Astrocyte of the cerebellum (primary cell): ENCODE results near the gene NUDT14.

Source experiments
- DNase-seq: peaks from one replicate; pipeline ENCODE4 v3.0.0-alpha.2; 2011; ENCODE audit warnings: low read depth
- H3K4me3 ChIP-seq: 2 replicates; pipeline ENCODE4 v1.5.1; 2011; ENCODE audit warnings: mild to moderate bottlenecking, low read depth, low read length, moderate library complexity
- in situ Hi-C: cut with HindIII; loops from 2 replicates; pipeline ENCODE4 v1.10.0; 2017; ENCODE audit warnings: low sequenced_read_pairs
- TF ChIP-seq, protein P1 (sequence below): IDR thresholded peaks from 2 replicates; pipeline ENCODE4 v1.5.1; 2012; ENCODE audit warnings: low read length, low read depth, moderate library complexity, mild to moderate bottlenecking; ENCODE audit errors: missing control alignments

Gene NUDT14

DNA sequence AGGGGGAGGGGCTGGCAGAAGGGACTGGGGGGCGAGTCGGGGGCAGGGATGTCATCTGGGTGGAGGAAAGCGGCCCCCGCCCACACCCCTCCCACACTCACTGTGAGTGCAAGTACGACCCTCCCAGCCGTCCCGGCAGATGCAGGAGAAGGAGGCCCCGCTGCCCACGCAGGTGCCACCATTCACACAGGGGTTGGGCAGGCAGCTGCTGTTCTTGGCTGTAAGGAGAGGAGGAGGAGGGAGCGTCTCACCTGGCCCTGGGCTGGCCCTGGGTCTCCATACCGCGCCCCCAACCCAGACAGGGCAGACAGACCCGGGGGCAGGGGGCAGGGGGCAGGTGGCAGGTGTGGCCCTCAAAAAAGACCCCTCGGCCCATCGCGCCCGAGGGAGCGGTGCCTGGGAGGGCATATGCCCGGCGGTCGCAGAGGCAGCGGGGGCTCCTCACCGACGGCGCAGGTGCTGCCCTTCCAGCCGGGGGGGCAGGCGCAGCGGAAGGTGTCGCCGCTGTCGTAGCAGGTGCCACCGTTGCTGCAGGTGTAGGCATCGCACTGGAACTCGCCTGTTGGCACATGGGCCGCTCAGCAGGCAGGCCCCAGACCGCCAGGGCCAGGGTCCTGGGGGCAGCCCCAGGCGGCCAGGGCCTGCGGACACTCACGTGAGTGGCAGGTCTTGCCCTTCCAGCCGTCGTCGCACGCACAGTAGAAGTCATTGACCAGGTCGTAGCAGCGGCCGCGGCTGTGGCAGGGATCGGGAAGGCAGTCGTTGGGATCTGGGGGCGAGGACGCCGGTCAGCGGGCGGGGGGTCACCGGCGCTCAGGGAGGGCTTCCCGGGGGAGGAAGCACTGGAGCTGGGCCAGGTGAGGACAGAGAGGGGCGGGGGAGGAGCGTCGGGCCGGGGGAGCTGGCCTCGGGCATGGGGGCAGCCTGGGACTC is 33.2 kb downstream of the NUDT14 start:
- TF ChIP-seq, protein P1, sequence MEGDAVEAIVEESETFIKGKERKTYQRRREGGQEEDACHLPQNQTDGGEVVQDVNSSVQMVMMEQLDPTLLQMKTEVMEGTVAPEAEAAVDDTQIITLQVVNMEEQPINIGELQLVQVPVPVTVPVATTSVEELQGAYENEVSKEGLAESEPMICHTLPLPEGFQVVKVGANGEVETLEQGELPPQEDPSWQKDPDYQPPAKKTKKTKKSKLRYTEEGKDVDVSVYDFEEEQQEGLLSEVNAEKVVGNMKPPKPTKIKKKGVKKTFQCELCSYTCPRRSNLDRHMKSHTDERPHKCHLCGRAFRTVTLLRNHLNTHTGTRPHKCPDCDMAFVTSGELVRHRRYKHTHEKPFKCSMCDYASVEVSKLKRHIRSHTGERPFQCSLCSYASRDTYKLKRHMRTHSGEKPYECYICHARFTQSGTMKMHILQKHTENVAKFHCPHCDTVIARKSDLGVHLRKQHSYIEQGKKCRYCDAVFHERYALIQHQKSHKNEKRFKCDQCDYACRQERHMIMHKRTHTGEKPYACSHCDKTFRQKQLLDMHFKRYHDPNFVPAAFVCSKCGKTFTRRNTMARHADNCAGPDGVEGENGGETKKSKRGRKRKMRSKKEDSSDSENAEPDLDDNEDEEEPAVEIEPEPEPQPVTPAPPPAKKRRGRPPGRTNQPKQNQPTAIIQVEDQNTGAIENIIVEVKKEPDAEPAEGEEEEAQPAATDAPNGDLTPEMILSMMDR, result no peak
- no peak for DNase-seq
- in situ Hi-C loops, result no loop called here
- no peak overlapping the region for H3K4me3 ChIP-seq

DNA sequence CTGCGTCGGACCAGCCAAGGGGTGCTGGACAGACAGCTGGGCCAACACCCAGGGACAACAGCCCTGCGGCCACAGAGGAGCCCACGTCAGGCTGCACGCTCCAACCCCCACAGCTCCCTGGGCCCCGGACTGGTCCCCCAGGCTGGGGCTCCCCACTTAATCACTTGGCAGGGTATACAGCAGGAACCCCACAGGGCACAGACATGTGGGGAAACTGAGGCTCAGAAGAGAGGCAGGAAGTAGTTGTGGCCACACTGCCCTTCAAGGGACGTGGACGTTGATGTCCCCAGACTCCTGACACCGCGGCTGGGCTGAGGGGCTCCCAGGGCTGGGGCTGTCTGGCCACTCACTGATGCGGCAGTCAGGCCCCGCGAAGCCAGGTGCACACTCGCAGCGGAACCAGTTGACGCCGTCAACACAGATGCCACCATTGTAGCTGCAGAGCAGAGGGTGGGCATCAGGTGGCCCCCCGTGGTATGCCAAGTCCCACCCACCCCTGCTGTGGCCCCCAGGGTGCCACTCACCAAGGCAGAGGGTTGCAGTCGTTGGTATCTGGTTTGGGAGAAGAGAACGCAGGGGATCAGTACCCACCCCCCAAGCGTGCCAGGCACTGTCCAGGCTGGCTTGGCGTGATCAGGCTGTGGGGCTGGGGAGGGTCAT is 34.0 kb downstream of the NUDT14 start:
- no peak overlapping the region for H3K4me3 ChIP-seq
- DNase-seq, result no peak
- TF ChIP-seq, protein P1, result no peak
- in situ Hi-C loops, result no loop called here

DNA sequence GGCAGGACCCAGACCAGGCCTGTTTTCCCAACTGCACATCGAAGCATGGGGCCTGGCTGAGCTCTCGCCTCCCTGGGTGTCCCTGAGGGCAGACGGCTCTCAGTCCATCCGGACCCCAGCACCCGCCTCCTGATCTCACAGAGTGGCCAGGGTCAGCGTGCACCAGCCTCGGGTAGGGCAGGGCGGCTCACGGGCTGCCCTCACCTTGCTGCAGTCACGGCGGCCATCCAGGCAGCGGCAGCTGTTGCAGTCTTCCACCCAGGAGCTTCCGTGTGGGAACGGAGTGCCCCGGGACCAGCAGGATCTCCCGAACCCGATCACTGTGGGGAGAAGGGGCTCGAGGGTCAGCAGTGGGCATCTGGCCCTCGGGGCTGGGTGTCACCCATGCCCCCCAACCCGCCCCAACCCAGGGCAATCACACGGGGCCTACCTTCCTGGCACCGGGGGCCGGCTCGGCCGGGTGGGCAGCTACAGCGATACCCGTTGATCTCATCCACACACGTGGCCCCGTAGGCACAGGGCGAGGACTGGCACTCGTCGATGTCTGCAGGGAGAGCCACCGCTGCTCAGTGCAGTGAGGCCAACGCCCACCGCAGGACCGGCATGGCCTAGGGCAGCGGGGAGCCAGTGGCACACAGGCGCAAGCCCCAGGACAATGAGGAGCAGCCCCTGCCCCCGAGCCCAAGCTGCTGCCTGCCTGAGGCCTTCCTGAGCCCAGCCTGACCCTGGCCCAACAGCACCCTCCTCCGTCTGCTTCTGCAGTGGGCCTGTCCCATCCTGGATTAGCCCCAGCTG is 34.7 kb downstream of the NUDT14 start:
- in situ Hi-C loops, result no loop called here
- no peak for DNase-seq
- no peak overlapping the region for H3K4me3 ChIP-seq
- TF ChIP-seq, protein P1, result no peak

DNA sequence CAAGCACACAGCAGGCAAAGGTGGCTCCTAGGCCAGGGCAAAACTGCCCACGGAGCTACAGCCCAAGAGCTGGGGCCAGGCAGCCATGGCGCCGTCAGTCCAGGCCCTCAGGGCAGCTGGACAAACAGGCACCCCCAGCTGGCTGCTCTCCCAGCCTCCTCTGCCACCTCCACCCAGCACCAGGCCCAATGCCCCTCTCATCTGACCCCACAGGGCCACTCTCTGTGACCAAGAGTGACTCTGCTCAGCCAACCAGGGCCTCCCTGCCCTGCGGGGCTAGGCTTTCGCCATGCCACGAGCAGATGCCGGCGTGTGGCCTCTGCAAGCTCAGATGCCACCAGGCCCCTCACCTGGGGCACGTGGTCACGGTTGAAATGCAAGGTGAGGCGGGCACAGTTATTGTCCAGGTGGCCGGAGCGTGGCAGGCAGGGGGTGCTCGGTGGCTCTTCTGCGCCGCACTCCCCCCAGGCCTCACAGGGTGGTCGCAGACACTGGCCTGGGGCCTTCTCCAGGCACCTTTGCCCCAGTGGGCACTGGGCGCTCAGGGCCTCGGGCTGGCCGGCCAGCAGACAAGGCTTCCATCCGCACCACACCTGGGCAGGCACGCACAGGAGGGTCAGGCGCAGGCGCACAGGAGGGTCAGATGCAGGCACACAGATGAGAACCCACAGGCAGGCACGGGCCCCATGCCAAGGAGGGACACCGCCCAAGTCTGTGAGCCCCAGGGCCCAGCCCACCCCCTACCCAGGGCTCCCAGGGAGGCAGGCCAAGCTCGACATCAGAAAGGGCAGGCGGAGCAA is 35.5 kb downstream of the NUDT14 start:
- TF ChIP-seq, protein P1, result no peak
- H3K4me3 ChIP-seq, result no peak overlapping the region
- in situ Hi-C loops, result no loop called here
- DNase-seq, result no peak

DNA sequence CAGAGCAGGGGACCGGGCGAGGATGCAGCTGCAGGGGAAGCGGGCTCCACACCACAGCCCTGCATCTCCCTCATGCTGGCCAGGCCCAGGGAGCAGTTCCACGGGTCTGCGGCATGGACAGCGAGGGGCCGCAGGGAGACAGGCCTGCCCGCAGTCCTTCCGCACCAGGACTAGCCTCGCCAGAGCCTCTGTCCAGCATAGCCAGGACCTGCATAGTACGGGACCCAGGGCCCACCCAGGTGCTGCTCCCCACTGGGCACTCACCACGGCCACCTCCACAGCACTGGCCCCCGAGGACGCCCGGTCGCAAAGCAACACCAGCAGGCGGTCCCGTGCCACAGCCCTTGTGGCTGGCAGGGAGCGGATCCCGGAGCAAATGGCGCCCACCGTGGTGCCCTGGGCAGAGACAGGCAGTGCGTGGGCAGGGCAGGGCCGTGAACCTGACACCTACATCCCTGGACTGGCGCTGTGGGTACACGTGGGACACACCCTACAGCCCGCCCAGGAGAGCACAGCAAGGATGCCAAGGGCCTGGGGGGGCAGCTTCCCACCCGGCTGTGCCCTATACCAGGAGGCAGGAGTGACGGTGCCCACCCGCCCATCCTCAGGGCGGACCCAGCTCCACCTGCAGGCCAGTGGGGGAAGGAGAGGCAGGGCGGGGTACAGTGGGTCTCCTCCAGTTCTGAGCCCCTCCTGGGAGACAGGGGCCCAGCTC is 36.3 kb downstream of the NUDT14 start:
- no peak for DNase-seq
- H3K4me3 ChIP-seq, result no peak overlapping the region
- TF ChIP-seq, protein P1, result no peak
- in situ Hi-C loops, result no loop called here
